ENCODE results near the gene IFIT2. TPM values are rescaled to one million over a fixed set of nuclear protein-coding genes. Genes with fewer than 3 reads are reported as not detected.
A peak's percentile ranks its signal among the peaks of the same experiment; 100 is the strongest.
"Not testable (repeated sequence)": the region's sequence is repeated elsewhere in the genome, so short reads cannot be mapped to it uniquely, and the experiment has no call there.

The IFIT2 gene
- total RNA-seq, 1 experiment from 2014 or later, result 0.45 TPM

- DNase-seq, result no peak
- H3K36me3 ChIP-seq (replicated peaks; ENCODE audit: control insufficient read depth, insufficient read depth, low read length), result no peaks in the 10 kb centered on the region
- no peak overlapping the region for H3K4me3 ChIP-seq (ENCODE audit: insufficient read depth, low read depth, low read length)
- no peaks in the 10 kb centered on the region for H3K27me3 ChIP-seq (ENCODE audit: control insufficient read depth, insufficient read depth, low read length)
Measured at GRCh38 chr10:89308266-89308665, 6.4 kb downstream of the IFIT2 start.

GRCh38 chr10:89308736-89309135, 6.9 kb downstream of the IFIT2 start:
- Histone ChIP-seq H3K4me3 (ENCODE audit: insufficient read depth, low read depth, low read length) (no peak overlapping the region), H3K36me3 (replicated peaks; ENCODE audit: control insufficient read depth, insufficient read depth, low read length) (no peaks in the 10 kb centered on the region), H3K27me3 (ENCODE audit: control insufficient read depth, insufficient read depth, low read length) (no peaks in the 10 kb centered on the region)
- no peak for DNase-seq

DNA sequence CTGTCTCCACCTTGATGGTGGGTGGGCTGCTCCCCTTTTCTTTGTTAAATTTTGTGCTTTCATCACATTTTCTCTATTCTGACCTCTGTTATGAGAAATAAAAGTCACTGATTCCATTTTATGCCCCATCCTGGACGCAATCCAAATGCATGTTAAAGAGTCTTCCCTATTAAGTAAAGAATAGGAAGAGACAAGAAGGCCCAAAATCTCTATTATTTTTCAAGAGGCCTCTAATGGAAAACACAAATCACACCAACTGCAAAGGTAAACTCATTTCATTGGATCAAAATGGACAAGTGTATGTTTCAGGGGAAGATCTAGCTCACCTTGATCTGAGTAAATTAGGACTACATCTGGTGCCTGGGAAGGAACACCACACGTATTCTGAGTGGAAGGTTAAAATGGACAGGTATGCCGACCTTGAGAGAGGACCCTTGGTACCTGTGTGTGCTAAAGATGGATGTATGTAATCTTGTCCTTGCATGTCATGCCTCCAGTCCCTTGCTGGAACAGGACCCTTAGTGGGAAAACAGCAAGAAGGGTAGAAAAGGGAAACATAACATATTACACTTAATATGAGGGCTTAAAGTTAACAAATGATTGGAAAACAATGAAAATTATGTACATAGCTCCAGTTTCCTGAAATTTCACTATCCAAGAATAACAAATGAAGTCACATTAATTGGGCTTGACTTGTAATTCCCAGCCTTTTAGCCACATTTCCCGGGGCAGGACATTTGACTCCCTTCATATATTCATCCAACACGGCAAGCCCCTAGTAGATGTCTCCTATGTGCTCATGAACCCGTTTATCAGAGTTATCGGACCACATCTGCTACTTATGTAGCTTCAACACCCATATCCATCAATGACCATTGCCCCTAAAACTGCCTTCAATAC, 7.6 kb downstream of the IFIT2 start:
- Histone ChIP-seq H3K4me3 (ENCODE audit: insufficient read depth, low read depth, low read length) (no peak overlapping the region), H3K36me3 (replicated peaks; ENCODE audit: control insufficient read depth, insufficient read depth, low read length) (no peaks in the 10 kb centered on the region), H3K27me3 (ENCODE audit: control insufficient read depth, insufficient read depth, low read length) (no peaks in the 10 kb centered on the region)
- DNase-seq, result no peak

DNA sequence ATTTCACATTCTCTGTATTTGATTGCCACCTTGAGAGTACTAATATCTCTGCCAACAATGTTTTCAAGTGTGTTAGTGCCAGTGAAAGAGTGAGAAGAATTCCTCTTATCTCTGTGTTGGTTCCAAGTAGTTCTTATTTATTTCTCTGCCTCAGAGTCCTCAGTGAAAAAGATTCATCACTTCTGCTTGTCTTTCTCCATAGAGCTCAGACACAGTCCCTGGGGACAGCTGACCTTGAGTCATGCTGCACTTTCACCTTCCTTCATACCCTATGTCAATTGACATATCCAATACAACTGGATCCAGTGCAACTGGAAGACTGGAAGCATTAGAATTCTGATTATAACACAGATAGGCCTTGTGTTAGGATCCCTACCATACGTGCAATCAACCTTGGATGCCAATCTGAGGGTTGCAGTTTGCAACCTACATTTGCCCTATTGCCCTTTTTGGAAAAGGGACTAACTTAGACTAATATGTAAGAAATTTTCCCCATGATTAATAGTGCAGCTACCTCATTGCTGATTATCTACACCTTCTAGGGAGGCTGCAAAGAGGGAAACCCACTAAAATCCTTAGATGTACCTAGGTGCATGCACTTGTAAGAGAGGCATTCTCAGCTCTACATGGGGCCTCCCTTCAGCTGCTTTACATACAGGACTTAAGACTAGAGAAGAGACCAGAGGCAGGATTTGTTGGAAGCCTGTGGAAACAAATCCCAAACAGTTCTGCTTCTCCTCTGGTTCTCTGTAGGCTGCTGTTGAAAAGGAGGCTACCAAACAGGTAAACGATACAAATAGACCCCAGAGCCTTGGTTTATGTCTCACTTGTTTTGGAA, 8.4 kb downstream of the IFIT2 start:
- H3K27me3 ChIP-seq (ENCODE audit: control insufficient read depth, insufficient read depth, low read length), result no peaks in the 10 kb centered on the region
- H3K4me3 ChIP-seq (ENCODE audit: insufficient read depth, low read depth, low read length), result no peak overlapping the region
- DNase-seq, result peak; percentile 40
- H3K36me3 ChIP-seq (replicated peaks; ENCODE audit: control insufficient read depth, insufficient read depth, low read length), result no peaks in the 10 kb centered on the region

GRCh38 chr10:89312973-89313372, 11.1 kb downstream of the IFIT2 start:
- DNase-seq, result no peak
- no peaks in the 10 kb centered on the region for H3K27me3 ChIP-seq (ENCODE audit: control insufficient read depth, insufficient read depth, low read length)
- H3K4me3 ChIP-seq (ENCODE audit: insufficient read depth, low read depth, low read length), result no peak overlapping the region
- no peaks in the 10 kb centered on the region for H3K36me3 ChIP-seq (replicated peaks; ENCODE audit: control insufficient read depth, insufficient read depth, low read length)

DNA sequence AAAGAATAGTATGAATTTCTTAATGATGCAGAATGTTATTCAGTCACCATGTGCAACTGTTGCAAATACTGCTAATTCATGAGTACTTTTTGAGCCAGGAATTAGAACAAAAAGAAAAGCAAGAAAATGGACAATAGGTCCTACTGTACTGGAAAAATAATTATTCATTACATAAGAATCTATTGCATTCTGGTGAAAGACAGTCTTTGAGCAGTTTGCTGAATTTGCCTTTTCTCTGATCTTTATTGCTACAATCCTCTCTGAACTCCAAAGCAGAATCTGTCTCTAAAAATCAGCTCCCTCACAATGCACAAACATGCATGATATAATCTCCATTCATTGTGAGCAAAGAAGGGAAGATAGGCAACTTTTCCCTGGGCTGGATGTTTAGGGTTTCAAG, 12.8 kb downstream of the IFIT2 start:
- no peaks in the 10 kb centered on the region for H3K36me3 ChIP-seq (replicated peaks; ENCODE audit: control insufficient read depth, insufficient read depth, low read length)

GRCh38 chr10:89318047-89318446, 16.2 kb downstream of the IFIT2 start:
- not testable (repeated sequence) for DNase-seq; H3K27me3 ChIP-seq (ENCODE audit: control insufficient read depth, insufficient read depth, low read length); H3K4me3 ChIP-seq (ENCODE audit: insufficient read depth, low read depth, low read length); H3K36me3 ChIP-seq (replicated peaks; ENCODE audit: control insufficient read depth, insufficient read depth, low read length)

More for the DNA sequence above, 12.8 kb downstream of the IFIT2 start:
- Histone ChIP-seq H3K4me3 (ENCODE audit: insufficient read depth, low read depth, low read length) (no peak overlapping the region), H3K27me3 (ENCODE audit: control insufficient read depth, insufficient read depth, low read length) (no peaks in the 10 kb centered on the region)
- DNase-seq, result no peak

DNA sequence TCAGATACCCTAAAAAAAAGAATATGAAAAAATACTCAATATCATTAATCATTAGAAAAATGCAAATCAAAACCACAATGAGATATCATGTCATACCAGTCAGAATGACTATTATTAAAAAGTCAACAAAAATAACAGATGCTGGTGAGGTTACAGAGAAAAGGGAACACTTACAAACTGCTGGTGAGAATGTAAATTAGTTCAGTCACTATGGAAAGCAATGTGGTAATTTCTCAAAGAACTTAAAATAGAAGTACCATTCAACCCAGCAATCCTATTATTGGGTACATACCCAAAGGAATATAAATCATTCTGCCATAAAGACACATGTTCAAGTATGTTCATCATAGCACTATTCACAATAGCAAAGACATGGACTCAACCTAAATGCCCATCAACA, 23.2 kb downstream of the IFIT2 start:
- H3K27me3 ChIP-seq (ENCODE audit: control insufficient read depth, insufficient read depth, low read length); DNase-seq; H3K4me3 ChIP-seq (ENCODE audit: insufficient read depth, low read depth, low read length); H3K36me3 ChIP-seq (replicated peaks; ENCODE audit: control insufficient read depth, insufficient read depth, low read length): not testable (repeated sequence)

DNA sequence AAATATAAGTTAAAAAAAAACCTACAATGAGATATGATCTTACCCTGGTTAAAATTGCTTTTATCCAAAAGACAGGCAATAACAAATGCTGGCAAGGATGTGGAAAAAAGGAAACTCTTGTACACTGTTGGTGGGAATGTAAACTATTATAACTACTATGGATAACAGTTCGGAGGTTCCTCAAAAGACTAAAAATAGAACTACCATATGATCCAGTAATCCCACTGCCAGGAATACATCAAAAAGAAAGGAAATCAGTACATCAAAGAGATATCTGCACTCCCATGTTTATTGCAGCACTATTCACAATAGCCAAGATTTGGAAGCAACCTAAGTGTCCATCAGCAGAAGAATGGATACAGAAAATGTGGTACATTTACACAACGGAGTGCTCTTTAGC, 24.0 kb downstream of the IFIT2 start:
- H3K27me3 ChIP-seq (ENCODE audit: control insufficient read depth, insufficient read depth, low read length); DNase-seq; H3K36me3 ChIP-seq (replicated peaks; ENCODE audit: control insufficient read depth, insufficient read depth, low read length); H3K4me3 ChIP-seq (ENCODE audit: insufficient read depth, low read depth, low read length): not testable (repeated sequence)

- no peak within 1 kb of the TSS for H3K4me3 ChIP-seq (ENCODE audit: insufficient read depth, low read depth, low read length)
- no peaks in the 10 kb centered on the region for H3K36me3 ChIP-seq (replicated peaks; ENCODE audit: control insufficient read depth, insufficient read depth, low read length)
- H3K27me3 ChIP-seq (ENCODE audit: control insufficient read depth, insufficient read depth, low read length), result no peaks in the 10 kb centered on the region
- no peak for DNase-seq
Measured at GRCh38 chr10:89327803-89328441, 26.1 kb downstream of the IFIT2 start, which contains the start of gene IFIT3. TSS of gene IFIT3 (plus strand) at chr10:89327997. CDS start at chr10:89328074, 77 bp downstream.

GRCh38 chr10:89329151-89329550, 27.3 kb downstream of the IFIT2 start:
- no peak for DNase-seq
- Histone ChIP-seq H3K36me3 (replicated peaks; ENCODE audit: control insufficient read depth, insufficient read depth, low read length) (no peaks in the 10 kb centered on the region), H3K4me3 (ENCODE audit: insufficient read depth, low read depth, low read length) (no peak overlapping the region), H3K27me3 (ENCODE audit: control insufficient read depth, insufficient read depth, low read length) (no peaks in the 10 kb centered on the region)

DNA sequence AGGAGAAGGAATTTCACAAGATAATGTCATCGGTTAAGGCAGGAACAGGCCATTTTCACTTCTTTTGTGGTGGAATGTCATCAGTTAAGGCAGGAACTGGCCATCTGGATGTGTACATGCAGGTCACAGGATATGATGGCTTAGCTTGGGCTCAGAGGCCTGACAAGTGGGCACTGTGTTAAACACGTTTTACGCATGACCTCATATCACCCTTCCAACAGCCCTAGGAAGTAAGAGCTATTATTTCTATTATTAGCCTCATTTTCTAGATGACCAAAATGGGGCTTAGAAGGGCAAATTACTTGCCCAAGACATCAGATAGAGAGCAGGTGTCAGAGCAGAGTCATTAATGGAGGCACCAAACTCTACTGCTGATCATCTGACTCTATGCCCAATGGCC, 28.2 kb downstream of the IFIT2 start:
- not testable (repeated sequence) for H3K4me3 ChIP-seq (ENCODE audit: insufficient read depth, low read depth, low read length); H3K27me3 ChIP-seq (ENCODE audit: control insufficient read depth, insufficient read depth, low read length); DNase-seq; H3K36me3 ChIP-seq (replicated peaks; ENCODE audit: control insufficient read depth, insufficient read depth, low read length)

DNA sequence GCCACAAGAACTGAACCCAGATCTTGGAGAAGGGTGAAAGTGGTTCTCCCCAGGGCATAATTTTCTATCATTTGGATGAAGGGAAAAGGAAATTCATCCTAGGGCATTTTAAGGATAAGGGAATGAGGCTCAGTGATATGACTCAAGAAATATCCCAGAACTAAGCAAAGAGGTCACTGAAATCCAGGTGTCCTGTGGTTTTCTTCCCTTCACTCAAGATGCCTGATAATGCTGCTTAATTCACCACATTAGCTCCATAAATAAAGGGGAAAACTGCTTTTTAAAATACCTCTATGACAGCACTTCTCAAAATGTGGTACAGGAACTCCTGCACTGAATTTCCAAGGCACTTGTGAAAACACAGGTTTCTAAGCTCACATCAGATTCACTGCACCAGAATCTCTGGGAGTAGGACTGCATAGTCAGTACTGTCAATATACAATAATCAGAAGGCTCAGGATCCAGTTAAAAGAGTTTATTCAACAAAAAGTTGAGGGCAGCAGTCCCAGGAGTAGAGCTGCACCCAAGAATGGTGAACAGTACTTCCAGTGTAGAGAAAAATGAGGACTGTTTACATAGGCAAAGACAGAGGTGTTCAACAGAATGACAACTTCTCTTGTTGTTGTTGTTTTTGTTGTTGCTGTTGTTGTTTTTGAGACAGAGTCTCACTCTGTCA, 28.8 kb downstream of the IFIT2 start:
- no peak for DNase-seq
- H3K4me3 ChIP-seq (ENCODE audit: insufficient read depth, low read depth, low read length), result no peak overlapping the region
- no peaks in the 10 kb centered on the region for H3K27me3 ChIP-seq (ENCODE audit: control insufficient read depth, insufficient read depth, low read length)
- H3K36me3 ChIP-seq (replicated peaks; ENCODE audit: control insufficient read depth, insufficient read depth, low read length), result no peaks in the 10 kb centered on the region

- H3K4me3 ChIP-seq (ENCODE audit: insufficient read depth, low read depth, low read length); H3K36me3 ChIP-seq (replicated peaks; ENCODE audit: control insufficient read depth, insufficient read depth, low read length); DNase-seq; H3K27me3 ChIP-seq (ENCODE audit: control insufficient read depth, insufficient read depth, low read length): not testable (repeated sequence)
Measured at GRCh38 chr10:89331487-89332122, 29.8 kb downstream of the IFIT2 start.

Measured in H7 (cell line).